Measurements from ENCODE around the gene CFAP46.

GRCh38 chr10:132893090-132893489 lies 49.3 kb downstream of the CFAP46 start:
- TF ChIP-seq ELF4 (IDR thresholded peaks at IDR 0.05) (no peak), SP1 (IDR thresholded peaks at IDR 0.05) (no peak), FOXA1 (IDR thresholded peaks at IDR 0.05) (no peak), LEF1 (IDR thresholded peaks at IDR 0.05; ENCODE audit: borderline replicate concordance) (no peak), SUZ12 (IDR thresholded peaks at IDR 0.05) (no peak), ZNF384 (IDR thresholded peaks at IDR 0.05) (no peak), L3MBTL2 (conservative IDR thresholded peaks at IDR 0.05) (no peak), CTBP1 (IDR thresholded peaks at IDR 0.05; ENCODE audit: borderline replicate concordance) (no peak), HDGF (IDR thresholded peaks at IDR 0.05; ENCODE audit: borderline replicate concordance) (no peak), FOXK2 (IDR thresholded peaks at IDR 0.05) (no peak)
